Measurements from ENCODE around the gene HSBP1L1. TPM values are rescaled to one million over a fixed set of nuclear protein-coding genes. Genes with fewer than 3 reads are reported as not detected.

HSBP1L1 gene
- total and polyA plus RNA-seq, 8 donors, result 4.1 to 62.3 (median 34.0) TPM

DNA sequence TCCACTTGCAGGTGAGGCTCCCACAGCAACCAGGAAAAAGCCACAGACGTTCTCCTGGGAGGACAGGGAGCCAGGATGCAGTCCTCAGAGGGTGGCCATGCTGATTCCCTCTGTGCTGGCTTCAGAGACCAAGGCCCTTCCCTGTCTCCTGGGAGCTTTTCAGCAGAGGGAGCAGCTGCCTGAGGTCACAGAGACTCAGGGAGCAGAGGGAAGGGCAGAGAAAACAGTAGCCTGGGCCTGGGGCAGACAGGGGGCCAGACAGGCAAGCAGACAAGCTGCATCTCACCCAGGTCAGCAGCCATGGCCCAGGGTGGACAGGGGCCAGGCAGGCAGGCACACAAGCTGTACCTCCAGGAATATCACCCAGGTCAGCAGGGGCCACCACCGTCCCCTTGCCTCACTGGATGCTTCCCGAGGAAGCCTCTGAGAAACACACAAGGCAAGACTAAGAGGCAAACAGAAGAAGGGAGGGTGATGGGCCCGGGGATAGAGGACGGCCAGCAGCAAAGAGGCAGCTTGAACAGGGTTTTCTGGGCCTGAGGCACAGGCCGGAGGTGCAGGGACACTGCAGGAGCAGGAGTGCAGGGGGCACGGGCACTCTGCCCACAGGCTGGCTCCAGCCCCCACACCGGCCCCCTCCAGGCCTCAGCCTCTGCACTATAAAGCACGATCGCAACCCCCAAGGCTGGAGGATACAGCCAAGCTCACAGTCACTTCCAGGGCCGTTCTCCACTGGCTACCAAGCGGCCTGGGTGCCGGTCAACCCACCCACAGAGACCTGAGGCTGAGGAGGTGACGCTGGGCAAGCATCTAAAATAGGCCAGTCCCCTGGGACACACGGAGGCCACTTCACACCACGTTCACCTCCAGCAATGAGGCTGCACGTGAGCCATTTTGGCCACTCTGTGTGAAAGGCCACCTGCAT lies 19.1 kb upstream of the HSBP1L1 start:
- no peaks in the 10 kb centered on the region for H3K9me3 ChIP-seq
- H3K27ac ChIP-seq, result peak overlapping the region in 1 of 5 donors; percentile 35
- intact Hi-C loops (cut with DNase I; ENCODE audit: low total_unique reads), result loop anchor here (10.0 kb wide), 1 partner anchor 89 kb away; the partner anchor contains the start of gene RBFA
- no peaks in the 10 kb centered on the region for H3K27me3 ChIP-seq
- no peak overlapping the region for H3K4me3 ChIP-seq
- WGBS, 5 donors, result 77 to 87% (median 80%) methylated on average over 14 to 17 of the region's 17 CpGs
- H3K4me1 ChIP-seq, result peaks cover 47 to 92% (median 80%) of the 10 kb centered on the region in 4 donors
- peaks cover 8 to 51% (median 41%) of the 10 kb centered on the region in 4 donors for H3K36me3 ChIP-seq
- peak in 1 of 2 donors; percentile 20 for DNase-seq
- TF ChIP-seq POLR2AphosphoS5 (IDR thresholded peaks at IDR 0.05) (no peak), POLR2A (IDR thresholded peaks at IDR 0.05) (no peak), EP300 (IDR thresholded peaks at IDR 0.05) (no peak)
- TF ChIP-seq, protein P1, sequence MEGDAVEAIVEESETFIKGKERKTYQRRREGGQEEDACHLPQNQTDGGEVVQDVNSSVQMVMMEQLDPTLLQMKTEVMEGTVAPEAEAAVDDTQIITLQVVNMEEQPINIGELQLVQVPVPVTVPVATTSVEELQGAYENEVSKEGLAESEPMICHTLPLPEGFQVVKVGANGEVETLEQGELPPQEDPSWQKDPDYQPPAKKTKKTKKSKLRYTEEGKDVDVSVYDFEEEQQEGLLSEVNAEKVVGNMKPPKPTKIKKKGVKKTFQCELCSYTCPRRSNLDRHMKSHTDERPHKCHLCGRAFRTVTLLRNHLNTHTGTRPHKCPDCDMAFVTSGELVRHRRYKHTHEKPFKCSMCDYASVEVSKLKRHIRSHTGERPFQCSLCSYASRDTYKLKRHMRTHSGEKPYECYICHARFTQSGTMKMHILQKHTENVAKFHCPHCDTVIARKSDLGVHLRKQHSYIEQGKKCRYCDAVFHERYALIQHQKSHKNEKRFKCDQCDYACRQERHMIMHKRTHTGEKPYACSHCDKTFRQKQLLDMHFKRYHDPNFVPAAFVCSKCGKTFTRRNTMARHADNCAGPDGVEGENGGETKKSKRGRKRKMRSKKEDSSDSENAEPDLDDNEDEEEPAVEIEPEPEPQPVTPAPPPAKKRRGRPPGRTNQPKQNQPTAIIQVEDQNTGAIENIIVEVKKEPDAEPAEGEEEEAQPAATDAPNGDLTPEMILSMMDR (IDR thresholded peaks at IDR 0.05), result no peak

DNA sequence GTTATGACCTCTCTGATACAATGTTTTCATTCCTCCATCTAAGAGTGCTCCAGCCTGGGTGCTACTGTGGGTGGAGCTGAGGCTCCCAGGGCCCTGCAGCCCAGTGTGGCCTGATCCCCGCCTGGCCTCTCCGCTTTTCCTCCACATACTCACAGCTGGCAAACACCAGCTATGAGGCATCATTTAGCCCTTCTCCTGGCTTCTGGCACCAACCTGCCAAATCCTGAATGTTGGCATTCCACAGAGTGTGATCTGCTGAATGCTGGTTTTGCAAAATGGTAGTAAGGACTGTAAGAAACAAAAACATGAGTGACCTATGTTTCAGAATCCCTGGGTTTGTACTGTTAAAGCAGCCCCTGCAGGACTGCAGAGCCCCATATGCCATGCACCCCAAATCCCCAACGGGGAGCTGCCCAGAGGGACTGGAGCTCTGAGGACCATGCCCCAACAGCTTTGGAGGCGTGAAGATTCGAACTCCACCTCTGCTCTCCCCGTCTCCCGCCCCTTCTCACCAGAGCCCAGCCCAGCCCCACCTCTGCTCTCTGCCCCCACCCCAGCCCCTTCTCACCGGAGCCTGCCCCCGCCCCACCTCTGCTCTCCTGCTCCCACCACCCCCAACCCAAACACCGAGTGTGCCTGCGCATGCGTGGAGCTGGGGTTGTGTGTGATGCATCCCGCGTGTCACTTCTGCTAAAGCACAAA lies 17.2 kb upstream of the HSBP1L1 start:
- H3K4me1 ChIP-seq, result peaks cover 52 to 88% (median 76%) of the 10 kb centered on the region in 4 donors
- 84 to 90% (median 87%) methylated on average over 14 of the region's 14 CpGs for WGBS, 5 donors
- TF ChIP-seq POLR2A (IDR thresholded peaks at IDR 0.05) (no peak), EP300 (IDR thresholded peaks at IDR 0.05) (no peak), POLR2AphosphoS5 (IDR thresholded peaks at IDR 0.05) (no peak)
- TF ChIP-seq, protein P1 (IDR thresholded peaks at IDR 0.05), result no peak
- peak in 1 of 2 donors; percentile 21 for DNase-seq
- H3K36me3 ChIP-seq, result peaks cover 0 to 33% (median 23%) of the 10 kb centered on the region in 4 donors
- H3K27ac ChIP-seq, result no peak overlapping the region
- H3K4me3 ChIP-seq, result no peak overlapping the region
- intact Hi-C loops (cut with DNase I; ENCODE audit: low total_unique reads), result loop anchor here (10.0 kb wide), 1 partner anchor 88 kb away; the partner anchor contains the start of gene RBFA
- H3K27me3 ChIP-seq, result no peaks in the 10 kb centered on the region
- no peaks in the 10 kb centered on the region for H3K9me3 ChIP-seq

DNA sequence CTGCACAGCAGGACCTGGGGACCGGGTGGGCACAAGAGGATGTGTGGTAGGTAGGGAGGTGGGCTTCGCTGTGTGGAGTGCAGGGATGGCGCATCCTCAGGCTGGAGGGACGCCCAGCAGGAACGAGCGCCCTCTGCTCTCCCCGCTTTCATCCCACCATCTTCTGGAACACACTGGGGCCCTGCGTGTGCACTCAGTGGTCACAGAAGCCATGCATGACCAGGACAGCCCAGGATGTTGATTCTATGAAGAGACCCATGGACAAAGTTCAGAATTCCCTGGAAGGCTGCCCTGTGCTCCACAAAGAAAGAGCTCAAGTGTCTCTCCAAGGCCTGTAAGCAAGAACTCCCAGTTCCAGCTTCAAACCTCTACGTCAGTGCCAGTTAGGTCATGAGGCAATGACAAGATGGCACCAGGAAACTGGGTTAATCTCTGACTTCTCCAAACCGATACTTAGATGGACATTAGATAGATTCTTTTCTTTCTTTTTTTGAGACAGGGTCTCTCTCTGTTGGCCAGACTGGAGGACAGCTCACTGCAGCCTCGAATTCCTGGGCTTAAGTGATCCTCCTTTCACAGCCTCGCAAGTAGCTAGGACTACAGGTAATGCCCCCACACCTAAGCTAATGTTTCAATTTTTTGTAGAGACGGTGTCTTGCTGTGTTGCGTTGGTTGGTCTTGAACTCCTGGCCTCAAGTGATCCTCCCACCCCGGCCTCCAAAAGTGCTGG lies 16.4 kb upstream of the HSBP1L1 start:
- Histone ChIP-seq H3K4me1 (peaks cover 45 to 89% (median 74%) of the 10 kb centered on the region in 4 donors), H3K27ac (no peak overlapping the region)
- peak in 1 of 2 donors; percentile 14 for DNase-seq

GRCh38 chr18:79948719-79949411 lies 15.6 kb upstream of the HSBP1L1 start:
- peaks cover 0 to 16% (median 9%) of the 10 kb centered on the region in 4 donors for H3K36me3 ChIP-seq
- TF ChIP-seq POLR2A (IDR thresholded peaks at IDR 0.05) (no peak), EP300 (IDR thresholded peaks at IDR 0.05) (no peak)
- TF ChIP-seq, protein P1 (IDR thresholded peaks at IDR 0.05), result no peak
- intact Hi-C loops (cut with DNase I; ENCODE audit: low total_unique reads), result loop anchor here (10.0 kb wide), 1 partner anchor 86 kb away; the partner anchor contains the start of gene RBFA
- DNase-seq, result peak in 1 of 2 donors; percentile 13
- H3K4me1 ChIP-seq, result peaks cover 37 to 83% (median 67%) of the 10 kb centered on the region in 4 donors
- no peaks in the 10 kb centered on the region for H3K27me3 ChIP-seq
- H3K9me3 ChIP-seq, result no peaks in the 10 kb centered on the region
- peak overlapping the region in 2 of 4 donors; percentile 82 to 89 for H3K4me3 ChIP-seq
- 87 to 94% (median 90%) methylated on average over 23 of the region's 23 CpGs for WGBS, 5 donors
- peak overlapping the region in 3 of 5 donors; percentile 87 to 93 (median 91) for H3K27ac ChIP-seq

More for the DNA sequence above, 16.4 kb upstream of the HSBP1L1 start:
- peaks cover 0 to 24% (median 14%) of the 10 kb centered on the region in 4 donors for H3K36me3 ChIP-seq
- no peaks in the 10 kb centered on the region for H3K9me3 ChIP-seq
- 87 to 97% (median 89%) methylated on average over 14 to 15 of the region's 15 CpGs for WGBS, 5 donors
- no peak for TF ChIP-seq POLR2A (IDR thresholded peaks at IDR 0.05)
- TF ChIP-seq POLR2AphosphoS5 (IDR thresholded peaks at IDR 0.05), result no peak
- H3K4me3 ChIP-seq, result no peak overlapping the region
- no peaks in the 10 kb centered on the region for H3K27me3 ChIP-seq
- intact Hi-C loops (cut with DNase I; ENCODE audit: low total_unique reads), result loop anchor here (10.0 kb wide), 1 partner anchor 87 kb away; the partner anchor contains the start of gene RBFA

Measured in stomach (tissue), 9 donors.